Stimulated activated CD8-positive, alpha-beta memory T cell treated with anti-CD3 and anti-CD28 coated beads, Interleukin-4, amount 100 ng/mL, for 1 hour (primary cell): Measurements from ENCODE around the gene MAP7D1.
A peak's percentile ranks its signal among the peaks of the same experiment; 100 is the strongest.
"Not testable (repeated sequence)": the region's sequence is repeated elsewhere in the genome, so short reads cannot be mapped to it uniquely, and the experiment has no call there.

Experiments
- DNase-seq, 2 donors: peaks; one replicate each; pipeline ENCODE4 v3.0.0-alpha.2; 2020; ENCODE audit warnings: low read depth in 2 of 2, low spot score in 1 of 2

The MAP7D1 gene

DNA sequence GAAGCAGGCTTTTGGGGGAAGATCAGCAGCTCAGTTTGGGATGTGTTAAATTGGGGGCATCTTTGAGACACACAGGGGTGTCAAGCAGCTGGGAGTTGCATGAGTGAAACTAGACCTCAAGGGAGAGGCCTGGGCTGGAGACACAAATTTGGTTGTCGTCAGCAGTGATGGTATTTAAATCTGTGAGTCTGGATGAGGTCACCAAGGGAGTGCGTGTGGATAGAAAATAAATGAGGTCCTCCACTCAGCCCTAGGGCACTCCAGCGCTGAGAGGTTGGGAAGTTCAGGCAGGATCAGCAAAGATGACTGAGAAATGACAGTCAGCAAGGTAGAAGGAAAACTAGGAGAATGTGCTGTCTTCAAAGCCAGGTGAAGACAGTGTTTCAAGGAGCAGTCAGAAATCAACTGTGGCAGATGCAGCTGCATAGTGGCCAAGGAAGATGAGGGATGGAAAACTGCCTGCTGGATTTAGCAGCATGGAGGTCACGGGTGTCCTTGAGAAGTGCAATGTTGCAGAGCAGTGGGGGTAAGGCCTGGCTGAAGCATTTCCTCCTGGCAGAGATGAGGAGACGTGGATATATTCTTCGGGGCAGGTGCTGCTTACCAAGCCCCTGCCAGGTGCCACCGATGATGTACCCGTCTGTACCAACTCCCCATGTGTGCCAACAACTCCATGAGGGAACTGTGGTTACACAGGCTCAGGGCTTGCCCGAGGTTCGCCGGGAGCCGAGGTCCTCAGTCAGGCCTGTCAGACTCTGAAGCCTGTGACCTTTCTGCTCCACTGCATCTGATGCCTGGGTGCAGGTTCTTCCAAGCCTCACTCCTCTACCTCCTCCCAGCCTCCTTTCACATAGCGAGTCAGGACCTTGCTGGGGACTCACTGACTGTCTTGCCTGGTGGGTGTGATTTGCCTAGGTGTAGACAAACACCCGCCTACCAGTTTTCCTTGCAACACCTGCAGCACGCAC, 11.3 kb downstream of the MAP7D1 start:
- DNase-seq = no peak

DNA sequence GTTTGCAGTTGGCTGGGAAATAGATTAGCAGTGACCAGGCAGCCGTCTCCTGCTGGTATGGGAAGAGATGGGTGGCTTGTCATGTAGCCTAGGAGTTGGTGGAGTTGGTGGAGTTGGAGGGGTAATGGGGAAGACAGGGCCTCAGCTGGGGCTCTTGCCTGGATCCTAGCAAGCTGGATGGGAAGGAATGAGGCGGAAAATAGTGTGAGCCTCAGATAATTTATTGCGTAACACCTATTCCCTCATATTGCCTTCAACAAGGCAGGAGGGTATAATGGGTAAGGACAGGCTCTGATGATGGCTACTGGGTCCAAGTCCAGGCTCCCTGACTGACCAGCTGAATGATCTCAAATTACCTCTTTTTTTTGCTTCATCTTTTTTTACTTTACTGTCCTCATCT, 12.6 kb downstream of the MAP7D1 start:
- DNase-seq = no peak

DNA sequence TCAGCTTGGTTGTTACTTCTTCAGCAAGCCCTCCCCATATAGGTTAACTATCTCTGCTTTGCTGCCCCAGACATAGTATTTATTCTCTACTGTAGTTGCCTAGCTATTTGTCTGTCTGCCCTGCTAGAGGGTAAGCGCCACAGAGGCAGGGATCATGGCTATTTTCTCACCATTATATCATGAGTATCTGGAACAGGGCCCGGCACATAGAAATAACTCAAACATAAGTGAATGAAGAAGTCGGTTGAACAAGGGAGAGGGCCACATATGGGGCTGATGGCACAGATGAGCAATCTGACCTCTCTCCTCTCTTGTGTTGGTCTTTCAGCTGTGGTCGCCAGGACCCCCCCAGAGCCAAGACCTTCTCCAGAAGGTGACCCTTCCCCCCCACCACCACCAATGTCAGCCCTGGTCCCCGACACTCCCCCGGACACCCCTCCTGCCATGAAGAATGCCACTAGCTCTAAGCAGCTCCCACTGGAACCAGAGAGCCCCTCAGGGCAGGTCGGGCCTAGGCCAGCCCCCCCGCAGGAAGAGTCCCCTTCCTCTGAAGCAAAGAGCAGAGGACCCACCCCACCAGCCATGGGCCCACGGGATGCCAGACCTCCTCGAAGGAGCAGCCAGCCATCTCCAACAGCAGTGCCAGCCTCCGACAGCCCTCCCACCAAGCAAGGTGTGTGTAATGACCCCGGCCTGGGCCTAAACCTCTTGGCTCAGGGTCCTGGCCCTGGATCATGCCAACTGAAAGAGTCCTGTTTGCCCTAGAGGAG, 14.9 kb downstream of the MAP7D1 start:
- no peak for DNase-seq

DNA sequence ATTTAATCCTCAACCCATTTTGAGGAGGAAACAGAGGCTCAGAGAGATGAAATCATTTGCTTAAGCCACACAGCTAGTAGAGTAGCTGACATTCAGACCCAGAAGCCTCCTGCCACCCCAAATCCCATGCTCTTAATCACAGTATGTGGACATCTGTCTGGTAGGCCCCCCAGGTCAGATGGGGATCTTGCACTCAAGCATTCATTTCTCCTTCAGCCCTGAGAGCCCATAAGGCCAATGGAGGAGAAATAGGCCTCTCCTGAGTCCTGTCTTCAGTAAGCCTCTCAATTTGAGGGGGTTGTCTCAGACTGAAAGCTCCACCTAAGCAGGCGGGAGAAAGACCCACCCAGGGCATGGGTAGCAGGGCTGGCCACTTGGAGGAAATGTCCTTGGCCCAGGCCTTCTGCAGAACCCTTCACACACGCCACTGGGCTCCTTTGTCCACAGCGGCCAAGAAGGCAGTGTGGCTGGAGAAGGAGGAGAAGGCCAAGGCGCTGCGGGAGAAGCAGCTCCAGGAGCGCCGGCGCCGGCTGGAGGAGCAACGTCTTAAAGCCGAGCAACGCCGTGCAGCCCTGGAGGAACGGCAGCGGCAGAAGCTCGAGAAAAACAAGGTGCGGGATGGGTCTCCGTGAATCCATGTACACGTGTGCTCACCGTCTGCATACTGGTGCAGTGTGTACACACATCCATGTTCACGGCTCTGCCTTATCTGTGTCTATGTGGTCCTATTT, 16.2 kb downstream of the MAP7D1 start:
- DNase-seq = no peak

DNA sequence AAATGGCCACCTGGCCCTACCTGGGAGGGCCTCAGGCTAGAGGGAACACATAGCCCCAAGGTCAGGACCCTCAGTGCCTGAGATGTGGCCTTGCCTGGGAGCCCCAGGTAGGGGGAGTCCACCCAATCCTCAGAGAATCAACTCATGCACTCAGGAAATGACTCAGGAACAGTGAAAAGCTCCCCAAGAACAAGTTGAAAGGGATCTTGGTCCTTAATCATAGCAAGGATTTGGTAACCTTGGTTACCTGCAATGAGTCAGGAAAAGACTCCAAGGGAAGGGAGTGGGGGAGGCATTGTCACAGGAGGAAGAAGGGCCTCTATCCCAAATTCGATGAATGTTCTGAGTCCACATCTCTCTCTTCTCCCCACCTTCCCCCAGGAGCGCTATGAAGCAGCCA, 17.0 kb downstream of the MAP7D1 start:
- no peak for DNase-seq

DNA sequence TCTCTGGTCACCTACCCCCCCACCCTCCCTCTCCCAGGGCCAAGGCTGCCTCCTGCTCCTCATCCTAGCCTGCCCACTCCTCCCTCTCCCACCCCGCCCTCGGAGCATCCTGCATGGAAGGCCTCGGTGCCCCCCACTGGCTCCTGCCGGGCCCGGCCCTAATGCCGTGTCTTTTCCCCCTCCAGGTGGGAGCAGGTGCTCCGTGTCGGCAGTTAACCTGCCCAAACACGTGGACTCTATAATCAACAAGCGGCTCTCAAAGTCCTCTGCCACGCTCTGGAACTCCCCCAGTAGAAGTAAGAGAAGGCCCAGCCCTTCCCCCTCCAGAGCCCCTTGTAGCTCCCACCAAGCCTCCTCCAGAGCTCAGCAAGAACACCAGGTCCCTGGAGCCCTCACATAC, 18.8 kb downstream of the MAP7D1 start:
- no peak for DNase-seq

DNA sequence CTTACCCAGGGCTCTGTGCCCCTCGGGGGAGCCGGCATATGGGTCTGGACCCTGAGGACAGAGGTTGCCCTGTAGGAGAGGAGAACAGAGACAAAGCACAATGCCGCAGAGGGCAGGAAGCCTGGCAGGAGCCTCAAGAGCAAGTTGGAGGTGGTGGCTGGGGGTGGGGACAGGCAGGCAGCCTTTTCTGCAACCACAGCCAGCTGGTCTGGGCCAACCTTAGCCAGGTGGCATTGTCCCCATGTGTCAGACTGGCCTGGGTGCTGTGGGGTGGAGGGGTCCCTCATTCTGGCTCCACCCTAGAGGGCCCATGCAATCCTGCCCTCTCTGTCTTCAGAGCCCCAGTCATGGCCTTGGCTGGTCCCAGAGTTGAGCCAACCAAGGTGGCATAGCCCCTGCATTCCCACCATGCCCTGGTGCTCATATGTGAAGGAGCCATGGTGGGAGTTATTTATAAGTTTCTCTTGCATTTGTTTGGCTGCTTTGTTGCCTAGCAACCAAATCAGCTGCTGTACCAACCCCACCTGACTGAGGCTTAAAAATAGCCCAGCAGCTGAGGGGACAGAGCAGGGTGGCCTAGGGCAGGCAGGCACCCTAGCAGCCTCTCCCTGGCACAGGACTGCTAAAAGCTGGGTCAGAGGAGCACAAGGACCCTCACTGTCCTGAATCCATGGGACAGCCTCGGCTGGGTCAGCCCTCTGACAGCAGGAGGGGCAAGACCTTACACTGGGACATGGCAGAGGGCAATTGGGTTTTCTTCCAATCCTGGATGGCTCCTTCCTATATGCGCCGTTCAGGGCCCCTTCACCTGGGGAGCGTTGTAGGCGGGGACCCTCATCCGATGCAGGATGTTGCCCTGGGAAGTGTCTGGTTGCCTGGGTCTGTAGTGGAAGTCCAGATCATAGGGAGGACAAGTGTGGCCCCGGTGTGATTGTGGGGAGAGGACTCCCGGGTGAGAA, 19.5 kb downstream of the MAP7D1 start:
- no peak for DNase-seq

DNA sequence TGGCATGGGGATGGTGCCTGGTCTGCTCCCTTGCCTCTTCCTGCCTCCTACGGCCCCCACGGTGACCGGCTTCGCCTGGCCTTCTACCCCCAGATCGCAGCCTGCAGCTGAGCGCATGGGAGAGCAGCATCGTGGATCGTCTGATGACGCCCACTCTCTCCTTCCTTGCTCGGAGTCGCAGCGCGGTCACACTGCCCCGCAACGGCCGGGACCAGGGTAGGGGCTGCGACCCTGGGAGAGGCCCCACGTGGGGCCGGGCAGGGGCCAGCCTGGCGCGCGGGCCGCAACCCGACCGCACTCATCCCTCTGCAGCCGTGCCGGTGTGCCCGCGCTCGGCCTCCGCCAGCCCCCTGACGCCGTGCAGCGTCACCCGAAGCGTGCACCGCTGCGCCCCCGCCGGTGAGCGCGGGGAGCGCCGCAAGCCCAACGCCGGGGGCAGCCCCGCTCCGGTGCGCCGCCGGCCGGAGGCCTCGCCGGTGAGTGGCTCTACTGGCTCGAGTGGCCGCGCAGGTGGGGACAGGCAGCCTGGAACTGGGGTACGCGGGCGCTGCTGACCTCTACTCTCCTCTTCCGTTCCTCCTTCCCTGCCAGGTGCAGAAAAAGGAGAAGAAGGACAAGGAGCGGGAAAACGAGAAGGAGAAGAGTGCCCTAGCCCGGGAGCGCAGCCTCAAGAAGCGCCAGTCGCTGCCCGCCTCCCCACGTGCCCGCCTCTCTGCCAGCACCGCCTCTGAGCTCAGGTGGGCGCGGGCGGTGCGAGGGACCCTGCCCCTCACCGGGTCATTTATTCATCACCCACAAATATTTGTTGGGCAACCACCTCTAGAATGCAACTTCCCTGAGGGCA, 20.4 kb downstream of the MAP7D1 start:
- DNase-seq = no peak

DNA sequence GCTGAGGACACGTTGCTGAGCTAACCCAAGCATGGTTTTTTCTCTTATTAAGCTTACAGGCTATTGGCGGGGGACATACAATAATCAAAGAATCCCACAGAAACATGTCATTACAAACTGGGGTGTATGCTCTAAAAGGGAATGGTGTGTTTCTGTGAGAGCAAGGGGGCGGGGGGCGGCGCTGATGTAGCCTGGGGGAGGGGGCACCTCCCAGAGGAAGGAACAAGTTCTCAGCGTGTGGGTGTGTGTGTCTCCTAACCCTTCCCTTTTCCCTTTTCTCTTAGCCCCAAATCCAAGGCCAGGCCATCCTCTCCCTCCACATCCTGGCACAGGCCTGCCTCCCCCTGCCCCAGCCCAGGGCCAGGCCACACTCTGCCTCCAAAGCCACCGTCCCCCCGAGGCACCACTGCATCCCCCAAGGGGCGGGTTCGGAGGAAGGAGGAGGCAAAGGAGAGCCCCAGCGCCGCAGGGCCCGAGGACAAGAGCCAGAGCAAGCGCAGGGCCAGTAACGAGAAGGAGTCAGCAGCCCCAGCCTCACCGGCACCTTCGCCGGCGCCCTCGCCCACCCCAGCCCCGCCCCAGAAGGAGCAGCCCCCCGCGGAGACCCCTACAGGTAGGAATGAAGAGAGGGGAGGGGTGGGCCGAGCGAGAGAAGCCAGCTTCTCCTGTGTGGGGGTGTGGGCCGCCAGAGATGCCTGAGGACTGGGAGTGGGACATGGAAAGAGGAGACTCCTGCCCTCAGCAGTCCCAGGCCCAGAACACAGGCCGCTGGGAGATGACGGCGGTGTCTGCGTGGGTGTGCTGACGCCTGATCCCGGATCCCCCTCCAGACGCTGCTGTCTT, 21.9 kb downstream of the MAP7D1 start:
- no peak for DNase-seq

DNA sequence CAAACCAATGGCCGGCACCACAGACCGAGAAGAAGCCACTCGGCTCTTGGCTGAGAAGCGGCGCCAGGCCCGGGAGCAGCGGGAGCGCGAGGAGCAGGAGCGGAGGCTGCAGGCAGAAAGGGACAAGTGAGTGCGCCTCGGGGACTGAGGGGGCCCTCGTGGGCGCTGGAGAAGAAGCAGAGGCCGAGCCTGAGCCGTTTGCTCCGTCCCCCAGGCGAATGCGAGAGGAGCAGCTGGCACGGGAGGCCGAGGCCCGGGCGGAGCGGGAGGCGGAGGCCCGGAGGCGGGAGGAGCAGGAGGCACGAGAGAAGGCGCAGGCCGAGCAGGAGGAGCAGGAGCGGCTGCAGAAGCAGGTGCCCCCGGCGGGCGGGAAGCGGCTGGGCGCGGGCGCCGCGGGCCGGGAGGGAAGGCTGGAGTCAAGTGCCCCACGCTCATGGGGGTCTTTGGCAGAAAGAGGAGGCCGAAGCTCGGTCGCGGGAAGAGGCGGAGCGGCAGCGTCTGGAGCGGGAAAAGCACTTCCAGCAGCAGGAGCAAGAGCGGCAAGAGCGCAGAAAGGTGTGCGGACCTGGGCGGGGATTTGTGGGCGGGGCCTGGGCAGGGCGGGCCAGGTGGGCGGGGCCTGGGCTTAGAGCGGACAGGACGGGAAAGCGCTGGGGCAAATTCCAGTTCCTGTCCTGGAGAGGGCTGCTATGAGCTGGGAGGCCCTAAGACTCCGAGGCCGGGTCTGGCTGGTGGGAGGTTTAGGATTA, 22.7 kb downstream of the MAP7D1 start:
- DNase-seq = no peak

DNA sequence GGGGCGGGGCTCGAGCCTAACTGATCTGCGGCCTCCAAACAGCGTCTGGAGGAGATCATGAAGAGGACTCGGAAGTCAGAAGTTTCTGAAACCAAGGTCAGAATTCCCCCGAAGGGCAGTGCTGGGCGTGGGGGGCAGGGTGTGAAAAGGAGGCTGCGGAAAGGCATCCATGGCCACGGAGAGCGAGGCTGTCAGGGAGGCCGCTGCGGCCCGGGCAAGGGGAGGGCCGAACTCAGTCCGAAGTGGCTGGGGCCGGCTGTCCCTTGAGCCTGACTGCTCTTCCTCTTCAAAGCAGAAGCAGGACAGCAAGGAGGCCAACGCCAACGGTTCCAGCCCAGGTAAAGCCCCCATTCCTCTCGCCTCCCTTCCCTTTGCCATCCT, 23.2 kb downstream of the MAP7D1 start:
- no peak for DNase-seq

DNA sequence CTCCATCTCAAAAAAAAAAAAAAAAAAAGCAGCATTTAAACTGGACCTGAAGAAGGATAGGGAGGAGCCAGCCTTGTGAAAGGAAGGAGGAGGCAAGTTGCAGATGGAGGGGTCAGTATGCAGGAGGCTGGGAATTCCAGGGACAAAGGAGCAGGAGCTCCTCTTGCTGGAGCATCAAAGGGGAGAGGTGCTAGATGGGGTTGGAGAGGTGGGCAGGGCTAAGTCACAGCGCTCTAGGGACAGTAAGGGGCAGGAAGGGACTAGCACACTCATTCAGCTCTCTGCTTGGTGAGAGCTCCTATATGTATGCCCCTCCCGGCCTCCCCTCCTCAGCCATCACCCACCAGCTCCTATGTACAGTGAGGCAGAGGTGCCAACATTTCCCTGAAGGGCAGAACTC, 26.8 kb downstream of the MAP7D1 start:
- DNase-seq = no peak

DNA sequence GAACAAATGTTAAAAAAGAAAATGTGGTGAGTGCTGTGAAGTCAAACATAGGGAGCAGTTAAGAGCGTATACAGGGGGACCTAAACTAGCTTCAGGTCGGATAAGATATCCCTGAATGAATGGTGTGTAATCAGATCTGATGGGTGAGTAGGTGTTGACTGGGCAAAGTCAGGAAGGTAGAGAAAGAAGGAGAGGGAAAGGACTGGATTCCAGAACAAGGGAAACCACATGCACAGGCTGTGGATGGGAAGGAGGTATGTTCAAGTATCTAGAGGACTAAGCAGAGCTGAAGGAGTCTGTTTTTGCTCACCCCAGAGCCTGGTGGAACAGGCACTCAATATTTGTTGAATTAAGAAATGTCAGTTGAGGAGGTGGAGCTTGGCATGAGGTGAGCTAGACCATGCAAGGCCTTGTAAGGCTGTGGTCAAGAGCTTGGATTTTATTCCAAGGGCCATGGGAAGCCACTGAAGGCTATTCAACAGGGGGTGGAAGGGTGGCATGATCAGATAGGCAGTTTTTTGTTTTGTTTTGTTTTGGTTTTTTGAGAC, 27.4 kb downstream of the MAP7D1 start:
- DNase-seq = no peak

DNA sequence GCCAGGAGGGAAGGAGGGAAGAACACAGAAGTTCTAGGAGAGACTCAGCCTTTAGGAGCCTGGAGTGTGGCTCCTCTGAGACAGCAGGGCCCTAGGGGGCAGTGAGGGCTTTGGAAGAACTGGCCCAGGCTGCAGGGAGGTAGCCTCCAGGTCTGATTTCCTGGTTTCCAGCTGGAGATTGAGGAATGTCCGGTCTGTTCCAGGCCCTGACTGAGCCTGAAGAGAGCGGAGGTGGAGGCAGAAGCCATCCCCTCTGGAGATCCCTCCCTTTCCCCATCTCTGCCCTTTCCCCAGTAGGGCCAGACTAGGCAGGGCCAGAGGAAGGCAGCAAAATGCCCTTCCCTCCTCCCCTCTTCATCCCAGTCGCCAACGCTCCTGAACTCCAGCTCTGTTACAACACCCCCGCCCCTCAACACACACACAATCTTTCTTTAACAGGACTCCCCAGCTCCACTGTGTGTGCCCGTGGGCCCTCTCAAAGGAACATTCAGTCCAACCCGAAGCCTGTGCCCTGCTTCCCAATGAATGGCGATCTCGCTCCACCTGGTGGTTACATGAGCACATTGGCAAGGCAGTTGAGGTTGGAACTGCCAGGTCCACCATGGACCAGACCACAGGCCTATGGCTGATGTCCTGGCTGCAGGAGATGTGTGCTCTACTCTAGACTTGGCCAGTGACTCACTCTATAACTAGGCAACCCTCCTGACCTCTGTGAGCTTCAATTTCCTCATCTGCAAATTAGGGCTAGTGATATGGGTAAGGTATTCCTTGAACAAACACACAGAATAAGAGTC, 32.0 kb downstream of the MAP7D1 start:
- DNase-seq = peak; percentile 41 to 59

DNA sequence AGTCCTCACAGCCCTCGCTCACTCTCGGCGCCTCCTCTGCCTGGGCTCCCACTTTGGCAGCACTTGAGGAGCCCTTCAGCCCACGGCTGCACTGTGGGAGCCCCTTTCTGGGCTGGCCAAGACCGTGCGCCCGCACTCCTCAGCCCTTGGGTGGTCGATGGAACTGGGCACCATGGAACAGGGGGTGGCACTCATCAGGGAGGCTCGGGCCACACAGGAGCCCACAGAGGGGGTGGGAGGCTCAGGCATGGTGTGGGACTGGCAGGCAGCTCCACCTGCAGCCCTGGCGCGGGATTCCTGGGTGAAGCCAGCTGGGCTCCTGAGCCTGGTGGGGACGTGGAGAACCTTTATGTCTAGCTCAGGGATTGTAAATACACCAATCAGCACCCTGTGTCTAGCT, 40.8 kb downstream of the MAP7D1 start:
- not testable (repeated sequence) for DNase-seq

DNA sequence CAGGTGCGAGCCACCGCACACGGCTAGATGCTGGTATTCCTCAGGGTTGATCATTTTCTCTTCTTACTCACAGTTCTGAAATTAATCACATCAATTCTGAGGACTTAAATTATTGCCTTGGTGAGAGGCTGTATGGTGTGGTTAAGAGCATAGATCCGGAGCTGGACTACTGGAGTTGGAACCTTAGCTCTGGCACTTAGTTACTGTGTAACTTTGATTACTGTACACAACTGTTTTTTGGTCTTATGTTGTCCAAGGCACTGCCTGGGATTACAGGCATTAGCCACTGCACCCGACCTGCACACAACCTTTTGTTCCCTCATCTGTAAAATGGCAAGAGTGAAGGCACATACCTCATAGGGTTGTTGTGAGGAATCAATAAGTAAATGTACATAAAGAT, 42.7 kb downstream of the MAP7D1 start:
- no peak for DNase-seq
